K562 (cell line): Measurements from ENCODE around the gene RNH1. TPM values are rescaled to one million over a fixed set of nuclear protein-coding genes. Genes with fewer than 3 reads are reported as not detected.

Source experiments
- BRD4 ChIP-seq: fragments of 200-600 bp; sonication (generic); IDR thresholded peaks from 2 replicates; pipeline ENCODE4 v1.6.1; 2017; ENCODE audit warnings: inconsistent platforms
- GTF2E2 ChIP-seq: fragments of 200-800 bp; sonication (Bioruptor generic); IDR thresholded peaks from 2 replicates; pipeline ENCODE4 v1.6.1; 2016; ENCODE audit warnings: missing genetic modification characterization, missing compliant biosample characterization
- HCFC1 ChIP-seq: IDR thresholded peaks from 2 replicates; pipeline ENCODE4 v1.6.1; 2012; ENCODE audit warnings: low read depth, low read length, improper control_type of control experiment
- HDAC6 ChIP-seq: IDR thresholded peaks from 2 replicates; pipeline ENCODE4 v1.6.1; 2012; ENCODE audit warnings: low read depth, mild to moderate bottlenecking, control low read depth, inconsistent platforms, low read length, moderate library complexity
- HDAC8 ChIP-seq: fragments of 450-650 bp; IDR thresholded peaks from 2 replicates; pipeline ENCODE4 v1.6.1; 2016; ENCODE audit warnings: mild to moderate bottlenecking, missing genetic modification characterization, moderate library complexity, missing compliant biosample characterization
- HSF4 ChIP-seq: fragments of 250-450 bp; sonication (Bioruptor Pico); IDR thresholded peaks from 2 replicates; pipeline ENCODE4 v2.1.2; 2022; ENCODE audit warnings: mild to moderate bottlenecking, moderate library complexity, borderline replicate concordance
- ILF3 ChIP-seq: fragments of 450-650 bp; IDR thresholded peaks from 2 replicates; pipeline ENCODE4 v1.6.1; 2018; ENCODE audit warnings: antibody characterized with exemption, mild to moderate bottlenecking, moderate library complexity, borderline replicate concordance
- KAT7 ChIP-seq: sonication (generic); formaldehyde crosslinking; IDR thresholded peaks from 2 replicates; pipeline ENCODE4 v1.8.0; 2022; ENCODE audit warnings: missing genetic modification reagents, mild to moderate bottlenecking, borderline replicate concordance
- MAZ ChIP-seq, 2 experiments: fragments of 450-650 bp in 1 of 2; sonication (generic) in 1 of 2; formaldehyde crosslinking; IDR thresholded peaks in 1 of 2; conservative IDR thresholded peaks in 1 of 2; 2 replicates each; pipeline versions ENCODE4 v1.4.0 to v1.5.0; 2020; ENCODE audit warnings: mild to moderate bottlenecking in 1 of 2, missing genetic modification reagents in 1 of 2
- MEIS2 ChIP-seq: fragments of 450-650 bp; IDR thresholded peaks from 2 replicates; pipeline ENCODE4 v1.6.1; 2014; ENCODE audit warnings: mild to moderate bottlenecking; ENCODE audit not compliant: partially characterized antibody
- NCOA6 ChIP-seq: fragments of 450-650 bp; IDR thresholded peaks from 2 replicates; pipeline ENCODE4 v1.6.1; 2017; ENCODE audit warnings: mild to moderate bottlenecking
- PRMT5 ChIP-seq: sonication (generic); formaldehyde crosslinking; IDR thresholded peaks from 2 replicates; pipeline ENCODE4 v1.5.0; 2020; ENCODE audit warnings: missing genetic modification reagents
- RB1 ChIP-seq: fragments of 450-650 bp; IDR thresholded peaks from 2 replicates; pipeline ENCODE4 v1.6.1; 2017; ENCODE audit warnings: low read depth, mild to moderate bottlenecking
- ZNF57 ChIP-seq: fragments of 450-650 bp; formaldehyde crosslinking; IDR thresholded peaks from 2 replicates; pipeline ENCODE4 v1.4.0; 2020; ENCODE audit warnings: mild to moderate bottlenecking, moderate library complexity
- polyA plus RNA-seq, 8 experiments: library from polyadenylated mRNA; depleted of rRNA in 4 of 8; stranded (reverse) in 5 of 8; unstranded in 3 of 8; fragments of >200 nt; fragmentation: Nextera tagmentation in 2 of 8; fragmentation: Illumina TruSeq in 1 of 8; extraction: Ambion mirVana in 2 of 8; extraction: Trizol in 1 of 8; gene quantifications; 2 replicates each; pipeline versions ENCODE4 v1.2.1 to v1.2.3, GENCODE V29; 2011 to 2014; ENCODE audit warnings: inconsistent platforms in 1 of 8, missing spikeins in 1 of 8
- total RNA-seq, 7 experiments: library from RNA; depleted of rRNA in 6 of 7; stranded (reverse); fragments of >200 nt in 6 of 7; fragmentation: Illumina TruSeq in 2 of 7; extraction: Trizol in 2 of 7; gene quantifications; 2 replicates each; pipeline versions ENCODE4 v1.2.1 to v1.2.3, GENCODE V29; 2011 to 2021; ENCODE audit warnings: low replicate concordance in 1 of 7
- TF ChIP-seq, protein P1 (sequence below): fragments of 450-650 bp; IDR thresholded peaks from 2 replicates; pipeline ENCODE4 v1.6.1; 2017; ENCODE audit warnings: antibody characterized with exemption, mild to moderate bottlenecking
- TF ChIP-seq, protein P2 (sequence below): sonication (generic); formaldehyde crosslinking; IDR thresholded peaks from 2 replicates; pipeline ENCODE4 v1.8.0; 2022; ENCODE audit warnings: missing genetic modification reagents, mild to moderate bottlenecking, moderate library complexity, borderline replicate concordance
- TF ChIP-seq, protein P3 (sequence below), 2 experiments: fragments of 450-650 bp in 1 of 2; sonication (generic) in 1 of 2; formaldehyde crosslinking; conservative IDR thresholded peaks; 2 replicates each; pipeline versions ENCODE4 v1.4.0 to v1.8.1; 2020 to 2022; ENCODE audit warnings: mild to moderate bottlenecking in 1 of 2, missing genetic modification reagents in 1 of 2
- TF ChIP-seq, protein P4 (sequence below), 2 experiments: IDR thresholded peaks; 2 replicates each; pipeline ENCODE4 v1.6.1; 2012; ENCODE audit warnings: improper control_type of control experiment in 2 of 2, low read depth in 2 of 2, low read length in 2 of 2, borderline replicate concordance in 1 of 2

RNH1 gene
- total and polyA plus RNA-seq, 9 of the 15 experiments (the other 6 are each of a cell fraction or from before 2014, with no cell fraction given) = 2.5 to 160 (median 44.3) TPM

DNA sequence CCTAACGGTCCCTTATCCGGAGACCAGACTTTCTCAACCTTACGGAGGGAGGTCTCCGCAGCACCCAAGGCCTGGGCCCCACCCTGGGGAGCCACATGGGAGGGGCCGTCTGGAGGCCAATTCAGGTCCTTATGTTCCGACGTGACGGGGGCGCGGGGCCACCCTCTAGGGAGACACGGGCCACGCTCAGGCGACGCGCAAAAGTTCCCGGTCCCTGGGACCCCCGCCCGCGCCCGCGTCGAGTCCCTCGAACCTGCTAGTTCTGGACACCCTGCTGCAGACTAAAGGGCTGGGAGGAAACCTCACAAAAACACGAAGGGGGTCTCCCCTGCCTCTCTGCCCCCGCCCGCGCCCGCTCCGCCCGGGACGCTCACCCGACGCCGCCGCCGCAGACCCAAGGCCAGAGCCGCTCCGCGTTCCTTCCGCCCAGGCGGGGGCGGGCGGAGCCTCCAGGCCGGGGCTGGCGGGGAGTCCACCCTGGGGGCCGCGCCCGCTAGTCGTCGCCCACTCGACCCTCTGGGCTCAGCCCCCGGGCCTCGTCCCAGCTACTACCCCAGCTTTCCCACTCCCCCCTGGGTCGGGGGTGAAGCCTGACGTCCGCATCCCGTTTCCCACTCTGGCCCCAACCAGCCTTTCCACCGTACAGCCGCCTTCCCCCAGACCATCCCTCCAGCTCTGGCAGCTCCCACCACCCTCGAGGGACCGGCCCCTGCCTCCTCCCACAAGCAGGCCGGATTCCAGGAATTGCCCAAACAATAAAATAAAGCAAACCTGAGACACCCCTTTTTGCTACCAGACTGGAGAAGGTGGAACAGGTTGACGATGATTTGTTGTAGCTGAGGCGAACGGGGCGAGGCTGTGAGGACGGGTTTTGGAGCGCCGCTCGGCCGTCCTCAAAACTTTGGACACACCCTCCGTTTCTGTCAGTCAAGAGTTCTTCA is 2.7 kb downstream of the RNH1 start (continued):
- TF ChIP-seq, protein P1, sequence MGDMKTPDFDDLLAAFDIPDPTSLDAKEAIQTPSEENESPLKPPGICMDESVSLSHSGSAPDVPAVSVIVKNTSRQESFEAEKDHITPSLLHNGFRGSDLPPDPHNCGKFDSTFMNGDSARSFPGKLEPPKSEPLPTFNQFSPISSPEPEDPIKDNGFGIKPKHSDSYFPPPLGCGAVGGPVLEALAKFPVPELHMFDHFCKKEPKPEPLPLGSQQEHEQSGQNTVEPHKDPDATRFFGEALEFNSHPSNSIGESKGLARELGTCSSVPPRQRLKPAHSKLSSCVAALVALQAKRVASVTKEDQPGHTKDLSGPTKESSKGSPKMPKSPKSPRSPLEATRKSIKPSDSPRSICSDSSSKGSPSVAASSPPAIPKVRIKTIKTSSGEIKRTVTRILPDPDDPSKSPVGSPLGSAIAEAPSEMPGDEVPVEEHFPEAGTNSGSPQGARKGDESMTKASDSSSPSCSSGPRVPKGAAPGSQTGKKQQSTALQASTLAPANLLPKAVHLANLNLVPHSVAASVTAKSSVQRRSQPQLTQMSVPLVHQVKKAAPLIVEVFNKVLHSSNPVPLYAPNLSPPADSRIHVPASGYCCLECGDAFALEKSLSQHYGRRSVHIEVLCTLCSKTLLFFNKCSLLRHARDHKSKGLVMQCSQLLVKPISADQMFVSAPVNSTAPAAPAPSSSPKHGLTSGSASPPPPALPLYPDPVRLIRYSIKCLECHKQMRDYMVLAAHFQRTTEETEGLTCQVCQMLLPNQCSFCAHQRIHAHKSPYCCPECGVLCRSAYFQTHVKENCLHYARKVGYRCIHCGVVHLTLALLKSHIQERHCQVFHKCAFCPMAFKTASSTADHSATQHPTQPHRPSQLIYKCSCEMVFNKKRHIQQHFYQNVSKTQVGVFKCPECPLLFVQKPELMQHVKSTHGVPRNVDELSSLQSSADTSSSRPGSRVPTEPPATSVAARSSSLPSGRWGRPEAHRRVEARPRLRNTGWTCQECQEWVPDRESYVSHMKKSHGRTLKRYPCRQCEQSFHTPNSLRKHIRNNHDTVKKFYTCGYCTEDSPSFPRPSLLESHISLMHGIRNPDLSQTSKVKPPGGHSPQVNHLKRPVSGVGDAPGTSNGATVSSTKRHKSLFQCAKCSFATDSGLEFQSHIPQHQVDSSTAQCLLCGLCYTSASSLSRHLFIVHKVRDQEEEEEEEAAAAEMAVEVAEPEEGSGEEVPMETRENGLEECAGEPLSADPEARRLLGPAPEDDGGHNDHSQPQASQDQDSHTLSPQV = peak; percentile 64
- TF ChIP-seq ZNF57 (no peak), KAT7 (CRISPR knock-in tag) (peak; percentile 95; the same call in 1 of the 2 replicates), HDAC8 (tag) (no peak), BRD4 (peak; percentile 46; the same call in 1 of the 2 replicates), HSF4 (CRISPR knock-in tag) (0 out of 2 replicates have a peak, but pooled peaks have one; percentile 51), PRMT5 (CRISPR knock-in tag) (no peak), MEIS2 (peak; percentile 36), NCOA6 (peak; percentile 76), MAZ (CRISPR knock-in tag; conservative IDR thresholded peaks at IDR 0.05 in 1 of 2, IDR thresholded peaks at IDR 0.05 in 1 of 2) (peak; percentile 34 to 86; a peak in 3 of 4 replicates), HDAC6 (no peak), ILF3 (0 out of 2 replicates have a peak, but pooled peaks have one; percentile 39), HCFC1 (no peak), RB1 (peak; percentile 60), GTF2E2 (tag) (0 out of 2 replicates have a peak, but pooled peaks have one; percentile 13)
- TF ChIP-seq, protein P2, sequence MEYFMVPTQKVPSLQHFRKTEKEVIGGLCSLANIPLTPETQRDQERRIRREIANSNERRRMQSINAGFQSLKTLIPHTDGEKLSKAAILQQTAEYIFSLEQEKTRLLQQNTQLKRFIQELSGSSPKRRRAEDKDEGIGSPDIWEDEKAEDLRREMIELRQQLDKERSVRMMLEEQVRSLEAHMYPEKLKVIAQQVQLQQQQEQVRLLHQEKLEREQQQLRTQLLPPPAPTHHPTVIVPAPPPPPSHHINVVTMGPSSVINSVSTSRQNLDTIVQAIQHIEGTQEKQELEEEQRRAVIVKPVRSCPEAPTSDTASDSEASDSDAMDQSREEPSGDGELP (CRISPR knock-in tag) = 0 out of 2 replicates have a peak, but pooled peaks have one; percentile 44
- TF ChIP-seq, protein P3, sequence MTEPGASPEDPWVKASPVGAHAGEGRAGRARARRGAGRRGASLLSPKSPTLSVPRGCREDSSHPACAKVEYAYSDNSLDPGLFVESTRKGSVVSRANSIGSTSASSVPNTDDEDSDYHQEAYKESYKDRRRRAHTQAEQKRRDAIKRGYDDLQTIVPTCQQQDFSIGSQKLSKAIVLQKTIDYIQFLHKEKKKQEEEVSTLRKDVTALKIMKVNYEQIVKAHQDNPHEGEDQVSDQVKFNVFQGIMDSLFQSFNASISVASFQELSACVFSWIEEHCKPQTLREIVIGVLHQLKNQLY (CRISPR knock-in tag; conservative IDR thresholded peaks at IDR 0.05) = no peak
- TF ChIP-seq, protein P4, sequence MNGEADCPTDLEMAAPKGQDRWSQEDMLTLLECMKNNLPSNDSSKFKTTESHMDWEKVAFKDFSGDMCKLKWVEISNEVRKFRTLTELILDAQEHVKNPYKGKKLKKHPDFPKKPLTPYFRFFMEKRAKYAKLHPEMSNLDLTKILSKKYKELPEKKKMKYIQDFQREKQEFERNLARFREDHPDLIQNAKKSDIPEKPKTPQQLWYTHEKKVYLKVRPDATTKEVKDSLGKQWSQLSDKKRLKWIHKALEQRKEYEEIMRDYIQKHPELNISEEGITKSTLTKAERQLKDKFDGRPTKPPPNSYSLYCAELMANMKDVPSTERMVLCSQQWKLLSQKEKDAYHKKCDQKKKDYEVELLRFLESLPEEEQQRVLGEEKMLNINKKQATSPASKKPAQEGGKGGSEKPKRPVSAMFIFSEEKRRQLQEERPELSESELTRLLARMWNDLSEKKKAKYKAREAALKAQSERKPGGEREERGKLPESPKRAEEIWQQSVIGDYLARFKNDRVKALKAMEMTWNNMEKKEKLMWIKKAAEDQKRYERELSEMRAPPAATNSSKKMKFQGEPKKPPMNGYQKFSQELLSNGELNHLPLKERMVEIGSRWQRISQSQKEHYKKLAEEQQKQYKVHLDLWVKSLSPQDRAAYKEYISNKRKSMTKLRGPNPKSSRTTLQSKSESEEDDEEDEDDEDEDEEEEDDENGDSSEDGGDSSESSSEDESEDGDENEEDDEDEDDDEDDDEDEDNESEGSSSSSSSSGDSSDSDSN (IDR thresholded peaks at IDR 0.05; ENCODE audit: borderline replicate concordance in 1 of 2, low read depth in 2 of 2, low read length in 2 of 2) = peak; percentile 44 to 87; a peak in 3 of 4 replicates
